ENCODE measurements around the gene VAMP8. TPM values are rescaled to one million over a fixed set of nuclear protein-coding genes. Genes with fewer than 3 reads are reported as not detected.
"Not testable (repeated sequence)": the region's sequence is repeated elsewhere in the genome, so short reads cannot be mapped to it uniquely, and the experiment has no call there.

The VAMP8 gene
- total RNA-seq, result 139 and 146 TPM in 2 replicates

DNA sequence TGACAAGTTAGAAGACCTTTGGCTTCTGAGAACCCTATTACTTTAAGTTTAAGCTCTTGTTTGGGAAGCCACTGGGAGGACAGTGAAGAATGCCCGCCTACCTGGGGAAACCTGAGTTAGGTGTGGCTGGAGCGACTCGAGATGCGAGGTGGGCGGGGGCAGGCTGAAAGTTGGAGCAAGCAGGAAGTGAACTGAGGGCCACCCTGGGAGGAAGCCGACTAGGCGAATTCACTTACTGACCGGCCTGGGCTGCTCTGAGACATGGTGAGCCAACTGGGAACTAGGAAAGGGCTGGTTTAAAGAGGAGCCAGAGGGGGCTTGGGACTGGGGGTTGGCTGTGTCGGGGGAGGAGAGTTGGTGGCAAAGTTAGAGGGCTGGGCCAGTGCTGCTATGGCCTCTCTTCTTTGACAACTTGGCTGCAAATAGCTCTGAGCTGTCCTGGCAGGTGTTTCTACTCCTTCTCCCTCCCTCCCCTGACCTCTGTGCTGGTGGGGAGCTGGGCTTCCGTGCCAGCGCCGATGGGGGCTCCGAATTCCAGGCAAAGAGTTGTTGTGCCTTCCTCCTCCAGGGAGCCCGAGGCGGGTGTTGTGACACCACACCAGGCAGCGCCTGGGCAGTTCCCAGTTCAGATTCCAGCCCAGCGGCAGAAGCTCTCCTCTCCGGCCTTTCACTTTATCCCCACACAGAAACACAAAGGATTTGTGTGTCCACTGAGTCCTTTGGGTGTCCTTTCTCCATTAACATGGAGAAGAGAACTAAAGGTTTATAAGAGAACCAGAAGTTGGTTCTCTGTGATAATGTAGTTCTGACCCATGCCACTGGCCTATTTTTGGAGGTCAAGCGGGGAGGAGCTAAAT, at the start of gene VAMP8:
TSS of gene VAMP8 (plus strand) at position 201 of the 857 bp plus-strand sequence. CDS start at position 262, 61 bp downstream.
- intact Hi-C loops (cut with micrococcal nuclease), result loop anchor here (2.0 kb wide), 1 partner anchor 17 kb away; the partner anchor contains the start of gene RNF181

DNA sequence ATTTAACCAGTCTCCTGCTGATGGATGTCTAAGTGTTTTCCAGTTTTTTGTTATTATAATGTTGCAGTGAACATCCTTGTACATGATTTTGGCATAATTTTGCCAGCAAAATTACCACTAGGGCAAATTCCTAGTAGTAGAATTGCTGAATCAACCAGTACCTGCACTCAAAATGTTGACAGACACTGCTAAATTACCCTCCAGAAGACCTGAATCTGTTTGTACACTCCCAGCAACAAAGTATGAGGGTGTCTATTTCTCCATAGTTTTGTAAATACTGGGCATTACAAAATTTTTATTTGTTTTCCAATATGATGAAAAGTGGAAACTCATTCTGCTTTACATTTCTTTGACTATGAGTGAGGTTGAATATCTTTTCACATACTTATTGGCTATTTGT, 49.6 kb upstream of the VAMP8 start:
- intact Hi-C loops (cut with micrococcal nuclease), result no loop called here

- intact Hi-C loops (cut with micrococcal nuclease), result no loop called here
Observed at GRCh38 chr2:85528355-85528754, 49.0 kb upstream of the VAMP8 start.

DNA sequence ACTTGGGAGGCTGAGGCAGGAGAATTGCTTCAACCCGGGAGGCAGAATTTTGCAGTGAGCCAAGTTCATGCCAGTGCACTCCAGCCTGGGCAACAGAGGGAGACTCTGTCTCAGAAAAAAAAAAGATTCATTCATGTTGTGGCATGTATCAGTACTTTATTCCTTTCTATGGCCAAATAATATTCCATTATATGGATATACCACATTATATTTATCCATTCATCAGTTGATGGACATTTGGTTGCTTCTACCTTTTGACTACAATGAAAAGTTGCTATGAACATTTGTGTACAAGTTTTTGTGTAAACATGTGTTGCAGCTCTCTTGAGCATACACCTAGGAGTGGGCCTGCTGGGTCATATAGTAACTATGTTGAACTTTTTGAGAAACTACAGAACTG, 47.6 kb upstream of the VAMP8 start:
- intact Hi-C loops (cut with micrococcal nuclease), result no loop called here

DNA sequence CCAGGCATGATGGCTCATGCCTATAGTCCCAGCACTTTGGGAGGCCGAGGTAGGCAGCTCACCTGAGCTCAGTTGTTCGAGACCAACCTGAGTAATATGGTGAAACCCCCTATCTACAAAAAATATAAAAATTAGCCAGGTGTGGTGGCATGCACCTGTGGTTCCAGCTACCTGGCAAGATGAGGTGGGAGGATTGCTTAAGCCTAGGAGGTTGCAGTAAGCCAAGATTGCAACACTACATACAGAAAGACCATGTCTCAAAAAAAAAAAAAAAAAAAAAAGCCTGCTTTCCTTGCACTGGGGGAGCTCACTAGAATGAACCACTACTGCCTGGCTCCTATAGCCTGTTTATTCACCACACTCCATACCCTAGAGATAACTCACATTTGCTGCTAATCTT, 45.8 kb upstream of the VAMP8 start:
- intact Hi-C loops (cut with micrococcal nuclease), result no loop called here

DNA sequence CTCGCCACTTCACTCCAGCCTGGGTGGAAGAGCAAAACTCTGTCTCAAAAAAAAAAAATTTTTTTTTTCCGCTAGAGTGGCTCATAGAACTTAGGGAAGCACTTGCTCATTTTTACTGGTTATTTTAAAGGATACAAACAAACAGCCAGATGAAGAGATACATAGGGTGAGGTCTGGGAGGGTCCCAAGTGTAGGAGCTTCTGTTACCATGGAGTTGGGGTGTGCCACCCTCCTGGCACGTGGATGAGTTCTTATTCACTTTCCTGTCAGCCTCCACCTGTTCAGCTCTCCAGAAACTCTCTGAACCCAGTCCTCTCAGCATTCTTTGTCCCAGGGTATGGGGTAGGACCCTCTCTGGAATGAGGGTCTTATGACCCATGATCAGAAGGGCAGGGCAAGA, 43.3 kb upstream of the VAMP8 start:
- intact Hi-C loops (cut with micrococcal nuclease), result no loop called here

GRCh38 chr2:85534881-85535280, 42.5 kb upstream of the VAMP8 start:
- intact Hi-C loops (cut with micrococcal nuclease), result no loop called here

GRCh38 chr2:85536479-85536878, 40.9 kb upstream of the VAMP8 start:
- intact Hi-C loops (cut with micrococcal nuclease), result no loop called here

- intact Hi-C loops (cut with micrococcal nuclease), result loop anchor here (2.0 kb wide), 1 partner anchor 79 kb away; the partner anchor contains the start of gene USP39
Observed at GRCh38 chr2:85537600-85538506, 39.5 kb upstream of the VAMP8 start.

- intact Hi-C loops (cut with micrococcal nuclease), result loop anchor here (1.0 to 2.0 kb wide), 7 partner anchors 14 to 210 kb away; partner anchors contain the start of genes GGCX and USP39
Observed at GRCh38 chr2:85538507-85539360, 38.7 kb upstream of the VAMP8 start, which contains the start of gene MAT2A. TSS of gene MAT2A (plus strand) at chr2:85539168. CDS start at chr2:85539288, 120 bp downstream.

- intact Hi-C loops (cut with micrococcal nuclease), result loop anchor here (1.0 to 2.0 kb wide), 8 partner anchors 13 to 211 kb away; partner anchors contain the start of genes ELMOD3, GGCX, RETSAT and USP39
Observed at GRCh38 chr2:85539361-85540132, 37.8 kb upstream of the VAMP8 start.

DNA sequence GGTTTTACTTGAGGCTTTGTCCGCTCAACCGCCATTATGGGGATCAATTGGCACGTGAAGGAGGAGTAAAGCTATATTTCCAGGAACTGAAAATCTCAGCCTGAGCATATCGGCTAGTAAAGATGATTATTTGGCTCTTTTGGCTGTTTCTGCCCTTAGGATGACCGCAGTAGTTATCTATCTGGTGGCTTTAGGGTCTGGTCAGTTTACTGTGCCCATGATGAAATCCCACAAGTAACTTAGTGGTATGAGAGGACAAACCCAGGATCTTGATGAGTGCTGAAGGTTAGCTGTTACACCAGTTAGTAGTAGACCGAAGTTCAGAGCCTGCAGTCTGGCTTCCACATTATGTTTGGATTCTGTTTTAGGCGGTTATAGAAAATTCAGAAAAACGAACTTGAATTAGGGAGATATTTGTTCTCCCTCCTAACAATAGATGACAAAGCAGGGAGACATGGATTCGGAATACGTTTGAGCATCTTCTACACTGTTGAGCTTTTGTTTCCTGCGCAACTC, 37.2 kb upstream of the VAMP8 start:
- intact Hi-C loops (cut with micrococcal nuclease), result loop anchor here (1.0 kb wide), 1 partner anchor 186 kb away; the partner anchor contains the start of genes ELMOD3 and RETSAT

GRCh38 chr2:85541262-85541661, 36.1 kb upstream of the VAMP8 start:
- intact Hi-C loops (cut with micrococcal nuclease), result no loop called here

GRCh38 chr2:85541753-85542457, 35.5 kb upstream of the VAMP8 start:
- intact Hi-C loops (cut with micrococcal nuclease), result no loop called here

DNA sequence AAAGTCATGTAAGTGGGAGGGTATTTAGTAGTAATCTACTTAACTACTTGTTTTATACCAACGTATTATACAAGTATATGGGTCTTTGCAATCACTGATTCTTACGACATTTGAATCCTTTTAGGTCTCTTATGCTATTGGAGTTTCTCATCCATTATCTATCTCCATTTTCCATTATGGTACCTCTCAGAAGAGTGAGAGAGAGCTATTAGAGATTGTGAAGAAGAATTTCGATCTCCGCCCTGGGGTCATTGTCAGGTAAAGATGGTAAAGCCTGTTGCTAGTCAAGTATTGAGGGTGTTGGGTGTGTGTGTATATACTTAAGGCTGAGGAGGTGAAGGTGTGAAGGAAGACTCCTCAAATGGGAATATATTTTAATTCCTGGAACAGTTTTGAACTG, 34.6 kb upstream of the VAMP8 start:
- intact Hi-C loops (cut with micrococcal nuclease), result no loop called here

DNA sequence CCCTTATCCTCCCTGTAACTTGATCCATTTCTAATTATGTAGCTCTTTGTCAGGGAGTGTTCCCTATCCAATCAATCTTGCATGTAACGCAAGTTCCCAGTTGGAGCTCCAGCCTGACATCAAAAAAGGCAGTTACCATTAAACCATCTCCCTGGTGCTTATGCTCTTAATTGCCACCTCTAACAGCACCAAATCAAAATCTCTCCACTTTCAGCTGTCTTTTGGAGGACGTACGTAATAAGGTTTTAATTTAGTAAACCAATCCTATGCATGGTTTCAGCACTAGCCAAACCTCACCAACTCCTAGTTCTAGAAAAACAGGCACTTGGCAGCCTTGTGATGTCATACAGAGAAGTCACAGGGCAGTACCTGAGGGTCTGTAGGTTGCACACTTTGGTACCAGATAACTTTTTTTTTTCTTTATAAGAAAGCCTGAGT, 33.1 kb upstream of the VAMP8 start:
- intact Hi-C loops (cut with micrococcal nuclease), result not testable (repeated sequence)

DNA sequence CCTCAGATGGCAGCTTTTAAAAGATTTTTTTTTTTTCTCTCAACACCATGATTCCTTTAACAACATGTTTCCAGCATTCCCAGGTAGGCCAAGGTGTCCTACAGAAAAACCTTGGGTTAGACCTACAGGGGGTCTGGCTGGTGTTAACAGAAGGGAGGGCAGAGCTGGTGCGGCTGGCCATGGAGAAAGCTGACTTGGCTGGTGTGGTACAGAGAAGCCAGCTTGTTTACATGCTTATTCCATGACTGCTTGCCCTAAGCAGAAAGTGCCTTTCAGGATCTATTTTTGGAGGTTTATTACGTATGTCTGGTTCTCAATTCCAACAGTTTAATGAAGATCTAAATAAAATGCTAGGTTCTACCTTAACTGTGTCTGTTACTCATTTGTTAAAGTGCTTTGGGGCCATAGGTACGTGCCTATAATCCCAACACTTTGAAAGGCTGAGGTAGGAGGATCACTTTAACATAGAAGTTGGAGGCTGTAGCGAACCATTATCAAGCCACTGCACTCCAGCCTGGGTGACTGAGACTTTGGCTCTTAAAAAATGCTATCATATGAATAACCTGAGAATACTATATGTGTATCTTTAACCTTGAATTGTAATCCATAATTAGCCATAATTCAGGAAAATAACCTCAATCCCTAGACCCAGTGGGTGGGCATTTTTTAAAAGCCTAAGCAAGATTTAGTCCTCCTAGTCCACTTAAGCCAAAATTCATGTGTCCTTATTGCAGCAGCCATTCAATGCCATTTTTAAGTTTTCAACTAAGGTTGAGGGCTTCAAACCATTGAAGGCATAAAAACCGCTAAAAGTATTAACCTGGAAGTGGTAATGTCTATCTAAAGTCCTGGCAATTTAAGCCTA, 32.2 kb upstream of the VAMP8 start:
- intact Hi-C loops (cut with micrococcal nuclease), result not testable (repeated sequence)

DNA sequence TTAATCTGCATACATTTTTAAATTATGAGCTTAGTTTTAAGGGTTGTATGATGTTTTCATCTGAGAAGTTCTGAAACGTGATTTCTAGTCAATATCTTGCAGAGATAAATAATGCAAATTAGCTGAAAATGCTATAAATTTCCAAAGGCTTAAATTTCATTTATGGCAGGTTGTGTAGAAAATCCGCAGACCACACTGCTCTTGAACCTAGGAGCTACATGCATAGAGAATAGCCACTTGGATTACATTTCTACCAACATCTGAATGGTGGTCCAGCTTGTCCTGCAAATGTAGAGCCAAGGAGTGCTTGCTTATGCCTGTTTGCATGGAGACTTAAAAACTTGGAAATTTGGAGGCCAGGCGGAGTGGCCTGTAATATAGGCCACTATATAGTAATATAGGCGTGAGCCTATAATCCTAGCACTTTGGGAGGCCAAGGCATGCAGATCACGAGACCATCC, 31.6 kb upstream of the VAMP8 start:
- intact Hi-C loops (cut with micrococcal nuclease), result no loop called here
